Activated CD4-positive, CD25-positive, alpha-beta regulatory T cell (primary cell): ENCODE results near the gene VPS18.

ENCODE experiments used
- DNase-seq, 4 experiments: peaks; one replicate each; lab custom pipeline; 2025; lab: John Stamatoyannopoulos, UW

The VPS18 gene

GRCh38 chr15:40936709-40937666 is 42.7 kb downstream of the VPS18 start:
- no peak for DNase-seq

- no peak for DNase-seq
Observed at GRCh38 chr15:40937762-40938535, 43.7 kb downstream of the VPS18 start.

DNA sequence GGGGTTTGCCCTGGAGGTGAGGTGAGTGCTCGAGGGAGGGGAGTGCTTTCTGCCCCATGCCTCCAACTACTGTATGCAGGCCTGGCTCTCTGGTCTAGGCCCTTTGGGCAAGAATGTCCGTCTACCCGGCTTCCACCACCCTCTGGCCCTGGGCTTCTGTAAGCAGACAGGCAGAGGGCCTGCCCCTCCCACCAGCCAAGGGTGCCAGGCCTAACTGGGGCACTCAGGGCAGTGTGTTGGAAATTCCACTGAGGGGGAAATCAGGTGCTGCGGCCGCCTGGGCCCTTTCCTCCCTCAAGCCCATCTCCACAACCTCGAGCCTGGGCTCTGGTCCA is 44.3 kb downstream of the VPS18 start:
- DNase-seq, result no peak

DNA sequence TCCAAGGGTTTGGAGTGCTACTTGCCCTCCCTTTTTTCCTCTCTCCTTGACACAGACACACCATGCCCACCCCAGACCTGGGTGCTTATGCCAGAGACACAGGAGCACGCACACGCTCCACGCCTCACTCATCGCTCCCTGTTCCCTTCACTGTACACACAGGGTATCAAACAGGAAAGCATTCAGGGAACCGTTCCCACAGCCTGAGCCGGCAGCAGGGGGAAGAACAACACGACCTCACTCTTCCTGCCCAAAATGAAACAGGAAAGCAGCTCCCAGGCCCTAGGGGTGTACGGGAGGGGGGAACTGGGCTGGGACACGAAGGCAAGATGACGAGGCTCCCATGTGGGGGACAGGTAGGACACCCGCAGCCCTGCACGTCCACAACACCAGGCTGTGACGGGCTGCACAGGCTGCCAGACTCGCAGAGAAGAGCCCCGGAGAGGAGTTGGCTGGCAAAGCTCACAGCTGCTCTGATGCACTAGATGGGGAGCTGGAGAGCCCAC is 46.1 kb downstream of the VPS18 start:
- DNase-seq, result no peak

- no peak for DNase-seq
Observed at GRCh38 chr15:40941068-40941527, 46.8 kb downstream of the VPS18 start.

GRCh38 chr15:40941528-40942336 is 47.5 kb downstream of the VPS18 start:
- DNase-seq, result peak; percentile 22 to 57 (median 52)

- no peak for DNase-seq
Observed at GRCh38 chr15:40942337-40942854, 48.1 kb downstream of the VPS18 start.

DNA sequence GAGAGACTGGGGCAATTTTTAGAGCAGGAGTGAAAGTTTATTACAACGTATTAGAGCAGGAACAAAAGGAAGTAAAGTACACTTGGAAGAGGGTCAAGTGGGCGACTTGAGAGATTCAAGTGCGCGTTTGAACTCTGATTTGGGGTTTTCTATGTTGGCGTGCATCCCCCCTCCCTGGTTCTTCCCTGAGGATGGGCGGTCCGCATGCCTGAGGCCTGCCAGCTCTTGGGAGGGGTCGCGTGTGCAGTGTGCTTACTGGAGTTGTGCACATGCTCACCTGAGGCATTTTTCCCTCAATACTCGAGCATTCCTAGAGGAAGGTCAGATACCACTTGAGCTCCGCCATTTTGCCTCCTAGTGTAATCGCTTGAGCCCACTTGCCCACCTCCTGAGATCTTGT is 48.6 kb downstream of the VPS18 start:
- DNase-seq, result no peak

DNA sequence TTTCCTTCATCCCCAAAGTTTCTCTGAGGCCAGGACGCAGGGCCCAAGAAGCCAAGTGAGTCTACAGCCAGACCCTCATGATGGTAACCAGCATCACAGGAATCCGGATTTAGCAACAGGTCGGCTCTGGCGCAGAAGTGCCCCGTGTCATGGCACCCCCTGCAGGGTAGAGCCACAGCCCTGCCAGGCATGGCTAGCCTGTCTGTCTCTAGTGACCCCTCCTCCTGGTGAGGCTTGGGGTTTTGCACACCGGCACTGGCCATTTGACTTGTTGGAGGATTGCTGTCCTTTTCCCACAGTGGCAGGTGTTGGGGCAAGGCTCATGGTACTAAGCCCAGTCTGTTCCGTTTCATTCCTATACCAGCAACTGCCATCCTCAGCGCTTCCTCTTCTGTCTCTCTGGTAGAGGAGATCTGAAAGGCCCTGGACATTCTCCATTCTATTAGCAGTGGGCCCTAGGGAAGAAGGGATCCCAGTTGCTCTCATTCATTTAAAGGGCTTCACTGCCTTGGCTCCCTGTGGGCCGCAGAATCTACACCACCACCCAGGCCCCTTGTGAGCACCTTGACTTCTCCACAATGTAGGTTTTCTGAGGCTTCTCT is 49.6 kb downstream of the VPS18 start:
- no peak for DNase-seq

DNA sequence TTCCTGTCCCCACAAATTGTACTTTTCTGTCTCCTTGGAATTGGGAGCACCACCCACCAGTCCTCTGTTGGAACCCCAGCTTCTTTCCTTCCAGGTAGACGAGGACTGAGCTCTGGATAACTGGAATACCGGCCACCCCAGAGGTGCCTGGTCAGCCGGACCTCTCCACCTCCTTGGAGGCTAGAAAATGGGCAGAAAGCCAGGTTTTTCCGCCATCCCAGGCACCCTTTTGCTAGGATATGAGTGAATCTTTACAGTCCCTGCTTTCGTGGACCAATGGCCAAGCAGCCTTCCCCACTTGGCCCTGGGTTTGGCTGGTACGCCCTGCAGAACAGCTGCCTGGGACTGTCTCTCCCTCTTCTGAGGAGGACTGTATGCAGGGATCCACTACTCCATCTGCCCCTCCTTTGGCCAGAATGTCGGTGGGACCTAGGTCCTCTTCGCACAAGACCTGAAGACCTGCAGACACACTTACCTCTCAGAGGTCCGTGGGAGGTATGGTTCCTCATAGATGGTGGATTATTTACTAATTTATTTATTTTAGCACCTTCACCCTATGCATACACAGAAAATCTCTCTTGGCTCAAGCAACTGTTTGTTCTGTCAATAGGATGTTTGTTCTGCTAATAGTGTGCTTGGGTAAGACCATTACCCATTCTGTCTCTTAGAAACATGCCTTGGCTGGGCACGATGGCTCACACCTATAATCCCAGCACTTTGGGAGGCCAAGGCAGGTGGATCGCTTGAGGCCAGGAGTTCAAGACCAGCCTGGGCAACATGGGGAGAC is 50.5 kb downstream of the VPS18 start:
- no peak for DNase-seq

GRCh38 chr15:40948706-40949473 is 54.6 kb downstream of the VPS18 start:
- DNase-seq, result no peak

DNA sequence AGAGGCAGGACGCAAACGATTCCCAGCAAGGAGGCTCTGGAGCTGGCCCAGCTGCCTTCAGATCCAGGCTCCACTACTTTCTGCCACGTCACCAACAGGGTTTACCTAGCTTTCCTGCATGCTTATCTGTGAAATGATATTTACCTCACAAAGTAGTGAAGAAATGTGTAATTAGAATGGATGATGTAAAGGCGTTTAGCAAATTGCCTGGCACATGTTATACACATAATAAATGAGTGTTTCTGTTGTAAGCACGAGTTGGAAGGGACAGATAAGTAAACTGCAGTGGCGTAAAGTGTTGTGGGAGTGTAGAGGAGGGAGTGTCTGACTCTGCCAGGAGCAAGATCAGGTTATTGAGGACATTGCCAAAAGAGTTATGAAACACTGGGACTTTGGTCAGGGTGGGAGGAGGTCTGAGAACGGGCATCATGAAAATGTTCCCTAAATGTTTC is 55.5 kb downstream of the VPS18 start:
- no peak for DNase-seq

DNA sequence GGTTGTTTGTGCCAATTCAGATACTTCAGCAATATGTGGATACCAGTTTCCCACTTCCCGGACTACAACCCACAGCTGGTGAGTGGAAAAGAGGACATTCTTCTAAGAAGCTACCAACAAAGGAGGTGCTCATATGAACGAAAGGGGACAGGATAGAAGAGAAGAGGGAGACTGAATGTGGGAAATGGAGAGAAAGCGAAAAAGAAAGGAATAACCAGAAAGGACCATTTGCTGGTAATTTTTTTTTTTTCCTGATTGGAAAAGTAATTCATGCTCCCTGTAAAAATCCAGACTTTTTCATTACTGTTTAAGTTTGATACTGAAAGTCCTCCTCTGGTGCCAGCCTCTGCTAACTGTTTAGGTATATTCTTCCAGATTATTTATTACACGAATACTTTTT is 57.5 kb downstream of the VPS18 start:
- DNase-seq, result no peak

- DNase-seq, result peak in 1 of 4 experiments; percentile 32
Observed at GRCh38 chr15:40952301-40952900, 58.2 kb downstream of the VPS18 start.

- DNase-seq, result peak; percentile 85 to 92 (median 88)
Observed at GRCh38 chr15:40952901-40953712, 58.9 kb downstream of the VPS18 start, which contains the start of gene CHAC1. Gene CHAC1, plus strand, starts transcription at chr15:40953471. Its CDS starts 113 bp downstream, at chr15:40953584.
